ENCODE measurements around the gene PTN.

The PTN gene, protein sequence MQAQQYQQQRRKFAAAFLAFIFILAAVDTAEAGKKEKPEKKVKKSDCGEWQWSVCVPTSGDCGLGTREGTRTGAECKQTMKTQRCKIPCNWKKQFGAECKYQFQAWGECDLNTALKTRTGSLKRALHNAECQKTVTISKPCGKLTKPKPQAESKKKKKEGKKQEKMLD
- 0 reads per million in 2 donors for total RNA-seq

GRCh38 chr7:137343281-137343841 is at the start of gene PTN:
TSS of gene PTN (minus strand) at chr7:137343733. CDS start at chr7:137254973, 88,760 bp downstream.
- DNase-seq: no peak

DNA sequence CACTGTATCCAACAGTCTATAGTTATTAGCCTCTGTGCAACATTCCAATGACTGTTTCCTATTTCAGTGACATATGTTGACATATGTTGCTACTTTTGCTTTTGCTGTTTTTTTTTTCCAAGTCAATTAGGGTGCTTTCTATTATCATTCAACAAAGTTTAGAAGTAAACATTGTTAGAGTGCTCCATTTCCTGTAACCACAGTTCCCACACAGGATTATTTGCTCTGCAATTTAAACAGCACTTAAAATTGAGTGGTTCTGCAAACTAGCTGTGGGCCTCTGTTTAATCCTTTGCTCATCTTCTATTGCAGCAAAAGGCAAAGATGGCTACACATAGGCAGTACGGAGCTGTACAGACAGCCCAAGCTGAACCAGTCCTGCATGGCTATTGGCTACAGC is 46.5 kb upstream of the PTN start:
- DNase-seq: no peak

DNA sequence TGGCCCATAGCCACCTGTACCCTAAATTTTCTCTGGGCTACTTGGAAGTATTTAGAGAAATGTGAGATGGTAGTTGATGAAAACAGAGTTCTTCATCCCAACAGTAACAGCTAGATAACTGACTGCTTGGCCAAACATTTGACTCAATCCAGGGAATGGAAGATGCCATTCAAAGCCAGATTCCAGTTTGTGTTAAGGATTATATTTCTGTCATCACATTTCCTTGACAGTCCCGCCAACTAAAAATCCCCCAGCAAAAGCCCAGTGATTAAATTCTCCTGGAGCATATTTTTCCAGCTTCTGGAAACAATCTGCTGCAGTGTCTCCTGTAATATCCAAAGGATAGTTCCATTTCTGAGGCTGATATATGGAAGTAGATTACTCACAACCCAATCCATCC is 45.4 kb upstream of the PTN start:
- DNase-seq: no peak

- no peak for DNase-seq
Observed at GRCh38 chr7:137386966-137387365, 43.4 kb upstream of the PTN start.

- no peak for DNase-seq
Observed at GRCh38 chr7:137381045-137381444, 37.5 kb upstream of the PTN start.

DNA sequence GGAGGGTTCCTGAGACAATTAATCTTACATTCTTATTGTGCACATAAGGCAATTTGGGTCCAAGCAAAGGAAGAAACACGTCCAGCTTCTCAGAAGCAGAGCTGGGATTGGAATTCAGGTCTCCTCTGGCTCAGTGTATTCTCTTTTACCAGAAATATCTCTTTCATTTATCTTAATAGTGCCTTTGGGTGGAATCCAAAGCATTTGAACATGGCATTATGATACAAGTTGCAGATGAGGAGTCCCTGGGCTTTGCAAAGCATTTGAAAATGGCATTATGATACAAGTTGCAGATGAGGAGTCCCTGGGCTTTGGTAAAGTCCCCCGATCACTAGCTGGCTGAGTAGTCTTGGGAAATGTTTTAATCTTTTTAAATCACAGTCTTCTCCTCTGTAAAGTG is 30.0 kb upstream of the PTN start:
- no peak for DNase-seq

- DNase-seq: no peak
Observed at GRCh38 chr7:137371616-137372015, 28.1 kb upstream of the PTN start.

DNA sequence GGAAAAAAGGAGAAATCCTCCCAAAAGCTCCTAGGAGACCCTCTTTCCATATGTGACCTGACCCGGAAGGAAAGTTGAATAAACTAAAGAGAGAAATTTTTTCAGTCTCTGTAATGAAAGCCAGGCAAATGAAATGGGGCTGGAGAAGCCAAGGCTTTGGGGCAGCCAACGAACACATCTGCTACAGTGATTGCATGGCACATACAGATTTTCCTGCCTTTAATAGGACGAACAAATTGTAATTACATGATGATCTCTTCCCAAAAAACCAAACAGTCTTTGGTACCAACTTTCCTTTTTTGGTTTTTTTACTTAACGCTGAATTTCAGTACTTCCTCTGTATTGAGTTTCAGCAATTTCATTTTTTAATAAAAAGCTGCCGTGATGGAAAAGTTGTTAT is 23.5 kb upstream of the PTN start:
- DNase-seq: no peak

DNA sequence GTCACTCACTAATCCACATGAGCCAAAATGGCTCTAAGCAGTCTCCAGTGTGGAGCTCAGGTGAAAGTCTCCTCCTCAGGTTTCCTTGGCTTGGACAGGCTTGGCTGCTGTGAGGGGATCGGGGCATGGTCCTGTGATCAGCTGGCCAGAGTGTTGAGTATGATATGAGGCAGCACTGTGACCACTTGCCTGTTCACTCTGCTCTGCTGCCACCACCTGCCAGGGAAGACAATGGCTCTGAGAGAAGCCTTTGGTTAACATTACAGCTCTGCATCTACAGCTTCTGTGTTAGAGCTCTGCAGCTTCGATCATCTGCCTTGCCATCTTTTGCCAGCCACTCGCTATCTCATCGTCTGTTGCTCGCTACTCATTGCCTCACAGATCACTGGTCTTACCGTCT is 20.1 kb upstream of the PTN start:
- no peak for DNase-seq

- DNase-seq: no peak
Observed at GRCh38 chr7:137360087-137360679, 16.6 kb upstream of the PTN start.

- DNase-seq: no peak
Observed at GRCh38 chr7:137354961-137355360, 11.4 kb upstream of the PTN start.

GRCh38 chr7:137354396-137354795 is 10.9 kb upstream of the PTN start:
- DNase-seq: no peak

DNA sequence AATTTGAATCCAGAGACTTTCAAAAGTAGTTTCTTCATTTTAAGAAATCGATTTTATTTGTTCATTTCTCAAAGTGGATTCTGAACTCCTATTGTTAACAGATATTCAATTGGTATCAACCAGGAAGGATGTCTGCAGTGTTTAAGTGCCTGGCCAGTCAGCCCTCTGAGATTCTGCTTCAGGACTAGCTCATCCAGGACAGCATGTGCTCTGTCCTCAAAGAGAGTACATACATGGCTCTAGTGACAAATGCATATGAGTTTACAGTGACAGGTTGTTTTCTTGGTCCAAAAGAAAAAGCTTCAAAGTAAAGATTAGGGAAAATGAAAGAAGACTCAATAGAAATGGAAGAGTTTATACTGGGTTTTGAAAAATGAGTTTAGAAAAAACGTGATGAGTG is 8.4 kb upstream of the PTN start:
- DNase-seq: no peak

GRCh38 chr7:137345799-137346449 is 2.4 kb upstream of the PTN start:
- DNase-seq: no peak

GRCh38 chr7:137342828-137343261 is 688 bp downstream of the PTN start:
- DNase-seq: no peak

GRCh38 chr7:137342265-137342664 is 1.3 kb downstream of the PTN start:
- DNase-seq: no peak

DNA sequence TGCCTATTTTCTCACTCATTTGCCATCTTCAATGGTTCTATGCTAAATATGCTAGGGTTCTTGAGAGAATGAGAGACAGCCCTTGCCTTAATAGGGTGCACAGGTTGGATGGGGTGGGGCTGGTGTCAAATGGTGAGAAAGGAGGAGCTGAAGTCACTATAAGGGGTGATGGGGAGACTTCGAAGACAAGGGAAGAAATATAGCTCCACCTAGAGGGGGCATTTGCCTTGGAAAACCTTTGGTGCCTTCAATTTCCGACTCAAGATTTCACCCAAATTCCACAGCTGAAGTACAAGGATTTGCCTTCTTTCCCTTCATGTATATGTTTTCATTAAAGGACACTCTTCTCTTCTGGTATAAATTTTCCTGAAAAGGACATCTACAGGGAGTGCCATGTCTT is 5.6 kb downstream of the PTN start:
- DNase-seq: no peak

- no peak for DNase-seq
Observed at GRCh38 chr7:137335814-137336213, 7.7 kb downstream of the PTN start.

DNA sequence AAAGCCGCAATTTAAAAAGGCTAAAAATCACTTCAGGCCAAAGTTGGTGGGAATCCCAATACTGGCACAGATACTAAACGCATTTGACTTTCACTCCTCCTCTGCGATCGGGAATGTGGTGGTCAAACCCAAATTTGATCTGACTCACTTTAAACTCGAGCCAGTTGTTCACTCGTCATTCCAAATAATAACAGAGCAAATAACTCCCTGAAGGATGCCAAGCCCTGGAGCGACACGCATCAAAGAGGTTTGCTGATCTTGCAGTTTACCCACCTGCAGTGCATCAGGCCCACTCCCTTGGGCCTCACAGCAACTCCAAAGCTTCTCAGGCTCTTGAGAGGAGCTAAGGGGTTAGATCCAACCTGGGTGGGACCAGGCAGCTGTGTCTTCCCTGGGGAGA is 12.2 kb downstream of the PTN start:
- no peak for DNase-seq

DNA sequence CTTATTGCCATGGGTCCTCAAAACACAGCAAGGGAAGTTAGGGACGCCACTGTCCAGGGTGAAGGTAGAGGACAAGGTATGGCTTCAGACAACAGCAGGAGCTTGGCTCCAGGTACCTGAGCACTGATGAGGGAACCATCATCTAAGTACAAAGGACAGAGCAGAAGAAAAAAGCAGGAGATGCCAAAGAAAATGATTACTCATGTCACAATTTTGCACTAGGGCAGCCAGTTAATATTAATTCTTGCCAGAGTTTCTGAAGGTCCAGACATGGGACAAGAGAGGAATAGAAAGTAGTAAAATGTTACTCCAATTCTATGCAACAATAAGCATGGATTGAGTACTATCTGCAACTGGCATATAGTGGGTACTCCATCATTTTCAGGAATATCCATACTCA is 14.1 kb downstream of the PTN start:
- DNase-seq: no peak

DNA sequence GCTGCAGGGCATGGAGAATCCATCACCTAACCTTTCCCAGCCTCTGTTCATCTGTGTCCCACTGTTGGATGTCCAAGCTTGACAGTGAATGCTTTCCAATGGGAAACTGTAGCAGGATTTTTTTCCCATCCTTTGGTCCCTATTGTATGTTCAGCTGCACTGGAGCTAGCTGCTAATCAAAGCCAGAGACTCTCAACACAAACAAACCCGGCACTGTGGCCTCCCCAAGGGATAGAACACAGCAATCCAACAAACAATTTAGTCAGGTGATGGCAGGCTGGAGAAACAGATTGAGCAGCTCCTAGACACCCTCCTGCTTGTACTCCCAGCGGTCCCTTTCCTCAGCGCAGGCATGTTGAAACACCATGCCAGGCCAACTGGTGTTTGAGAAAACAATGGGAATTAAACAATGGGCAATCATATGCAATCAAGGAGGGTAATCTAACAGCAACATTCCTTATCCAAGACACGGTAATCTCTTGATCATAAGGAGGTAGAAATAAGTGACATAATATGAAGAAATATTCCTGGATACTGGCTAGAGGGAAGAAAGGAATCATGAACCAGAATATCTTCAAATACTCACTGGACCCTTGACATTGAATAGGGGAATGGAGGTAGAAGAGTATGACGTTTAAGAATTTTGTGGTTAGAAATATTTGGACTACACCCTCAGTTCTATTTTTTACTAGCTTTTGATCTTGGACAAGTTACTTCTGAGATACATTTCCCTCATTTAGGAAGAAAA is 15.0 kb downstream of the PTN start:
- DNase-seq: no peak

- no peak for DNase-seq
Observed at GRCh38 chr7:137325927-137326326, 17.6 kb downstream of the PTN start.
